ENCODE results near the gene UNC5B.
"Not testable (repeated sequence)": the region's sequence is repeated elsewhere in the genome, so short reads cannot be mapped to it uniquely, and the experiment has no call there.

Gene UNC5B

GRCh38 chr10:71270301-71271220 is 58.2 kb downstream of the UNC5B start:
- peak; percentile 17 for DNase-seq

DNA sequence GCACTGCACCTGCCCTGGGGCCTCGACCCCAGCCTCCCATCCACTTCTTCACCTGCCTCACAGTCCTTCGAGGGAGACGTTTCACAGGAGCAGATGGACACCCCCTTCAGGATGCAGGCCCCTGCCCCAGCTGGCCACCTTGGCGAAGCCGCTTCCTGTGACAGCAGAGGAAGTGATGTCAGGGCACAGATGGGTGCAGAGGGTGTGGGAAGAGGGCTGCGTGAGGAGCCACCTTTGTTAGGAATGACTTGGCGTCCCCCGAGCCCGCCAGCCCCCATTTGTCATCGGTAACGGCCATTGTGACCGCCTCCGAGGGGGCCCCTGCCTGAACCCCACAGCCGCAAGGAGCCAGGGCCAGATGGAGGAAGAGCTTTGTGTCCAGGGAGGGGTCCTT is 59.3 kb downstream of the UNC5B start:
- DNase-seq: no peak

GRCh38 chr10:71272056-71272771 is 59.8 kb downstream of the UNC5B start:
- no peak for DNase-seq

DNA sequence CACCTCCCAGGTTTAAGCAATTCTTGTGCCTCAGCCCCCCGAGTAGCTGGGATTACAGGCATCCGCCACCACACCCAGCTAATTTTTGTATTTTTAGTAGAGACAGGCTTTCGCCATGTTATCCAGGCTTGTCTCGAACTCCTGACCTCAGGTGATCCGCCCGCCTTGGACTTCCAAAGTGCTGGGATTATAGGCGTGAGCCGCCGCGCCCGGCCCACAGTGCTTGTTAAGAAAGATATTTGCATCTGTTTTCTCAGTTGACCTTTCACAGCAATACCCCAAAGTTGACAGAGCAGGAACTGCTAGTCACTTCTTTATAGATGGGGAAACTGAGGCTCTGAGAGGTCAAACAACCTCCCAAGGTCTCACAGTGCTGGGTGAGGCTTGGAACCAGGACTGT is 60.6 kb downstream of the UNC5B start:
- not testable (repeated sequence) for DNase-seq

GRCh38 chr10:71273506-71273905 is 61.1 kb downstream of the UNC5B start:
- DNase-seq: no peak

DNA sequence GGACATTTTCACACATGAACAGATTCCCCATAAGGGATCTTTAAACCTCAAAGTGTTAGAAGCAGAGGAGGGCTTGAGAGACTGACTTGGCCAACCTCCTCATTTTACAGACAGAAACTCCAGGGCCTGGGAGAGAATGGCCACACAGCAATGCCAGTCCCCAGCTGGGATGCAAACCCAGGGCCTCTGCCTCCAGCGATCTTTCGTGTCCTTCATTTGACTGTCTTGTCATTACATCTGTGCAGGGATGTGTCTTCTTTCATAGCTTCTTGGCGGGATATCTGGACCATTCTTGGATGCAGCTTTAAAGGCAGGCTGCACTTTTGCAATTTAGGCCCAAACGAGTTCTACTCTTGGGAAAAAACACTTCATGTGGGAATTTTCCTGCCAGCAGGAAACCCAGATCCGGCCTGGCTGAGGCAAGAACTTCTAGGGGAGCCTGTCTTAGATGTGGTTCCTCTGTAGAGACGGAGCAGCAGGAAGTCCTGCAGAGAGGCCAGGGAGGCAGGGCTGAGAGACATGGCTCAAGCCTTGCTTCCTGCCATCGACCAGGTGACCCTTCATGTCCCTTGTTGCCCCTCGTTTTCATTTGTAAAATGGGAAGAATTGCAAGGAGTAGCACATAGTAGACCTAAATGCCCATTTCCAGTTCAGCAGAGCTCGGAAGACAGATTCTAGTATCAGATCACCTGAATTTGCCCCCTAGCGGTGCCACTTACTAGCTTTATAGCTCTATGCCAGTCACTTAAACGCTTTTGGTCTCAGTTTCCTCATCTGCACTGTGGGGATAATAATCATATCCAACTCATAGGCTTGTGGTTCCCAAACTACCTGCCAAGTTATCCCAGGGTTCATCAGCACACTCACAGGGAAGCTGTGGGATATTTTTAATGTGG is 62.8 kb downstream of the UNC5B start:
- no peak for DNase-seq

DNA sequence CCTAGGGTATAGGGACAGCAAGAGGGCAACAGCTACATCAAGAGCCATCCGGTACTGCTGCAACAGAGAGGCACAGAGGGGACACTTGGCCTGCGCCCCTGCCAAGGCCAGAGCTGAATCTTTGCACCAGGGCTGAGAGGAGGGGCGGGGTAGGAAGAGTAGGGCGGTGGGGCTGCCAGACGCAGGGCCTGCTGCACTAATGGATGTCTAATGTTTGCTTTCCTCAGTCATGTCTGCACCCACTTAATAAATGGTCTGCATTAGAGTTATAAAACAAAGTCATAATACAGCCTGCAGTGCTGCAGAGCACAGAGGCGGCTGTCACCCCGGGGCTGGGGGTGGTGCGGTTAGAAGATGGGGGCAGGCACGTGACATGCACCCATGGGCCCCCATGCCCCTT is 64.5 kb downstream of the UNC5B start:
- DNase-seq: no peak

- DNase-seq: no peak
Observed at GRCh38 chr10:71277914-71278665, 65.7 kb downstream of the UNC5B start.

GRCh38 chr10:71278691-71279588 is 66.6 kb downstream of the UNC5B start:
- DNase-seq: no peak

- DNase-seq: no peak
Observed at GRCh38 chr10:71279590-71280170, 67.3 kb downstream of the UNC5B start.

DNA sequence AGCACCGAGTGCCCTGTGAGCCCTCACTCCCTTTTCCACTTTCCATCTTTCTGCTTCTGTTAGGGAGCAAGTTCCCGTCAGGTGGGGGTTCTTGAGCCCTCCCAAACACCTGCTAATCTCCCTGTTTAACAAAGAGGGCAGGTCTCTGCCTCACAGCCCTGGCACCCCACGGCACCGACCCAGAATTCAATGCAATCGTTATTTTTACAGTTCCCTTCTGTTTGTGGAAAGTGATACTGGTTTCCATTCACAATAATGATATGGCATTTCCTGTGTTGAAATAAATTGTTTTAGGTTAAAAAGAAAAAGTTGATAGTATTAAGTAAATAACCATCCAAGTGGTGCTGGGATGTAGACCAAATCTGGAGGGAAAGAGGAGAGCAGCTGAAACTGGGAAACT is 67.8 kb downstream of the UNC5B start:
- DNase-seq: no peak

DNA sequence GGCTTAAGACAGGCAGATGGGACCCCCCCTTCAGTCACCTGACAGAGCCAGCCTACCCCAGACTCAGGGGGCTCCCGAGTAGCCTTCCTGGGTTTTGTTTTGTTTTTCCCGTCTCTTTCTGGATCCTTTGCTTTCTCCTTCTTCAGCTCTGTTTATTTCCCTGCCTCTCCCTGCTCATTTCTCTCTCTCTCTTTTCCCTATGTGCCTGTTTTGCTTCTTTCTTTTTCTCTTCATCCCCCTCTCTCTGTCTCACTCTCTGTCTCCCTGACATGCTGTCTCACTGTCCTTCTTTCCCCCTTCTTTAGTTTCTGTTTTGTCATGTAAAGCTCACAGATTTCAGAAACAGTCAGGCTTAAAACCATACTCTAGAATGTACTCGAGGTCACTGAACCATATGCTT is 68.5 kb downstream of the UNC5B start:
- no peak for DNase-seq

- DNase-seq: no peak
Observed at GRCh38 chr10:71281646-71282322, 69.4 kb downstream of the UNC5B start.

GRCh38 chr10:71282323-71282680 is 69.9 kb downstream of the UNC5B start:
- no peak for DNase-seq

GRCh38 chr10:71283410-71283809 is 71.0 kb downstream of the UNC5B start:
- no peak for DNase-seq

- no peak for DNase-seq
Observed at GRCh38 chr10:71283876-71284275, 71.5 kb downstream of the UNC5B start.

DNA sequence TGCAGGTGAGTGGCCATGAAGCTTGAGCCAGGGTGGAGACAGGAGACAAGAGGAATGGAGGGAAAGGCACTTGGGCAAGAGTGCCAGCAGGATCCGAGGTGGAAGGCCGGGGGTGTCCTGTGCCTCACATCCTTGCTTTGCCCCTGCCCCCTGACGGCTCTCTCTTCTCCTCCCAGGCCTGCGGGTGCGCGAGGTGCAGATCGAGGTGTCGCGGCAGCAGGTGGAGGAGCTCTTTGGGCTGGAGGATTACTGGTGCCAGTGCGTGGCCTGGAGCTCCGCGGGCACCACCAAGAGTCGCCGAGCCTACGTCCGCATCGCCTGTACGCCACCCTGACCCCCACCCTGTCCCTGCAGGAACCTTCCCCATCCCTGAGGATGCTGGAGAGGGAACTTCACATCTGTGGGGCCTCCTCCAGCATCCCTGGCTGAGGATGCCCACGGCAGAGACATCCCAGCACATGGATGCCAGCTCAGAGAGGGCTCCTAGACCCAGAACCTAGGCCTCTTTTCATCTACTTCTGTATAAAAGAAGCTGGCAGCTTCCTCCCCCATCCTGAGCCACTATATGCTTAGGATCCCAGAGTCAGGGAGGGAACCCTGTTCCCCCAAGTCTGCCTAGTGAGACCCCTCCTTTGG is 72.3 kb downstream of the UNC5B start:
- no peak for DNase-seq

GRCh38 chr10:71285180-71285545 is 72.8 kb downstream of the UNC5B start:
- no peak for DNase-seq

GRCh38 chr10:71285986-71286385 is 73.6 kb downstream of the UNC5B start:
- no peak for DNase-seq

All from NCI-H1048 (cell line).